ENCODE results near the gene MICALL2.

Gene MICALL2

GRCh38 chr7:1386623-1387220, 72.5 kb downstream of the MICALL2 start:
- peaks cover 47% of the 10 kb centered on the region for H3K27me3 Mint-ChIP-seq (ENCODE audit: low read depth, poor library complexity)
- H3K9me3 Mint-ChIP-seq = peaks cover 15% of the 10 kb centered on the region
- no peak overlapping the region for H3K4me3 Mint-ChIP-seq
- DNase-seq = no peak
- TF ChIP-seq, protein P1, sequence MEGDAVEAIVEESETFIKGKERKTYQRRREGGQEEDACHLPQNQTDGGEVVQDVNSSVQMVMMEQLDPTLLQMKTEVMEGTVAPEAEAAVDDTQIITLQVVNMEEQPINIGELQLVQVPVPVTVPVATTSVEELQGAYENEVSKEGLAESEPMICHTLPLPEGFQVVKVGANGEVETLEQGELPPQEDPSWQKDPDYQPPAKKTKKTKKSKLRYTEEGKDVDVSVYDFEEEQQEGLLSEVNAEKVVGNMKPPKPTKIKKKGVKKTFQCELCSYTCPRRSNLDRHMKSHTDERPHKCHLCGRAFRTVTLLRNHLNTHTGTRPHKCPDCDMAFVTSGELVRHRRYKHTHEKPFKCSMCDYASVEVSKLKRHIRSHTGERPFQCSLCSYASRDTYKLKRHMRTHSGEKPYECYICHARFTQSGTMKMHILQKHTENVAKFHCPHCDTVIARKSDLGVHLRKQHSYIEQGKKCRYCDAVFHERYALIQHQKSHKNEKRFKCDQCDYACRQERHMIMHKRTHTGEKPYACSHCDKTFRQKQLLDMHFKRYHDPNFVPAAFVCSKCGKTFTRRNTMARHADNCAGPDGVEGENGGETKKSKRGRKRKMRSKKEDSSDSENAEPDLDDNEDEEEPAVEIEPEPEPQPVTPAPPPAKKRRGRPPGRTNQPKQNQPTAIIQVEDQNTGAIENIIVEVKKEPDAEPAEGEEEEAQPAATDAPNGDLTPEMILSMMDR (IDR thresholded peaks at IDR 0.05) = no peak
- no peaks in the 10 kb centered on the region for H3K36me3 Mint-ChIP-seq (ENCODE audit: low read depth)
- peaks cover 35% of the 10 kb centered on the region for H3K4me1 Mint-ChIP-seq
- H3K27ac Mint-ChIP-seq = no peak overlapping the region

GRCh38 chr7:1385809-1386622, 73.3 kb downstream of the MICALL2 start:
- Mint-ChIP-seq H3K4me1 (peaks cover 35% of the 10 kb centered on the region), H3K9me3 (peaks cover 8% of the 10 kb centered on the region), H3K27ac (no peak overlapping the region), H3K4me3 (no peak overlapping the region), H3K27me3 (ENCODE audit: low read depth, poor library complexity) (peaks cover 44% of the 10 kb centered on the region), H3K36me3 (ENCODE audit: low read depth) (no peaks in the 10 kb centered on the region)
- DNase-seq = no peak
- TF ChIP-seq, protein P1 (IDR thresholded peaks at IDR 0.05) = no peak

- Mint-ChIP-seq H3K9me3 (peaks cover 4% of the 10 kb centered on the region), H3K4me3 (no peak overlapping the region)
These were observed 74.0 kb downstream of the MICALL2 start for GRCh38 chr7:1385086-1385808.

More at GRCh38 chr7:1385086-1385808, 74.0 kb downstream of the MICALL2 start:
- Mint-ChIP-seq H3K27ac (no peak overlapping the region), H3K27me3 (ENCODE audit: low read depth, poor library complexity) (peaks cover 42% of the 10 kb centered on the region), H3K4me1 (peaks cover 35% of the 10 kb centered on the region), H3K36me3 (ENCODE audit: low read depth) (no peaks in the 10 kb centered on the region)
- TF ChIP-seq, protein P1 (IDR thresholded peaks at IDR 0.05) = no peak
- DNase-seq = no peak
